Caco-2 (cell line): Measurements from ENCODE around the gene PPL. TPM values are rescaled to one million over a fixed set of nuclear protein-coding genes. Genes with fewer than 3 reads are reported as not detected.

Source experiments
- BruUV-seq: library from RNA; stranded (reverse); fragments of 400-500 nt; replicated peaks from 2 replicates; lab custom pipeline; 2021; lab: Mats Ljungman, UMichigan
- CTCF ChIA-PET: fragments of 300-600 bp; sonication (Branson Sonifier 250); formaldehyde crosslinking; loops from one replicate; lab custom pipeline; 2022; ENCODE audit warnings: antibody characterized with exemption; lab: Charles Lee
- POLR2A ChIA-PET: fragments of 300-600 bp; sonication (Branson Sonifier 250); formaldehyde crosslinking; loops from one replicate; lab custom pipeline; 2022; ENCODE audit warnings: antibody characterized with exemption; lab: Charles Lee
- DNase-seq, 2 experiments: peaks; one replicate each; pipeline versions ENCODE4 v3.0.0 to v3.0.0-alpha.2; 2020 to 2022
- H3K27me3 ChIP-seq: replicated peaks from 2 replicates; pipeline ENCODE4 v1.6.0; 2011; ENCODE audit warnings: low read length; ENCODE audit not compliant: control insufficient read depth, insufficient read depth
- H3K36me3 ChIP-seq: 2 replicates; pipeline ENCODE4 v1.5.1; 2011; ENCODE audit warnings: low read length; ENCODE audit not compliant: control insufficient read depth, insufficient read depth
- H3K4me1 ChIP-seq: fragments of 250-450 bp; sonication (Bioruptor Pico); 2 replicates; pipeline ENCODE4 v1.5.1; 2020; ENCODE audit warnings: mild to moderate bottlenecking
- H3K4me3 ChIP-seq: 2 replicates; pipeline ENCODE4 v1.5.1; 2011; ENCODE audit warnings: low read depth, mild to moderate bottlenecking, control low read depth, low read length
- H3K9me3 ChIP-seq: fragments of 250-450 bp; sonication (Bioruptor Pico); 2 replicates; pipeline ENCODE4 v1.5.1; 2020; ENCODE audit warnings: mild to moderate bottlenecking, moderate library complexity
- H3K27ac Mint-ChIP-seq: one replicate; pipeline ENCODE4 v1.8.0; 2022; ENCODE audit warnings: mixed read lengths; ENCODE audit not compliant: unreplicated experiment
- H3K27me3 Mint-ChIP-seq: one replicate; pipeline ENCODE4 v1.8.0; 2022; ENCODE audit warnings: mixed read lengths; ENCODE audit not compliant: insufficient read depth, unreplicated experiment
- H3K36me3 Mint-ChIP-seq: one replicate; pipeline ENCODE4 v1.8.0; 2022; ENCODE audit warnings: mild to moderate bottlenecking, mixed read lengths; ENCODE audit not compliant: insufficient read depth, unreplicated experiment
- H3K4me1 Mint-ChIP-seq: one replicate; pipeline ENCODE4 v1.8.0; 2022; ENCODE audit warnings: low read depth, mixed read lengths; ENCODE audit not compliant: unreplicated experiment
- H3K4me3 Mint-ChIP-seq: one replicate; pipeline ENCODE4 v1.8.0; 2022; ENCODE audit warnings: mild to moderate bottlenecking, moderate library complexity, mixed read lengths; ENCODE audit not compliant: unreplicated experiment
- H3K9me3 Mint-ChIP-seq: one replicate; pipeline ENCODE4 v1.8.0; 2022; ENCODE audit warnings: mixed read lengths; ENCODE audit not compliant: unreplicated experiment
- CTCF ChIP-seq, 2 experiments: fragments of 200-600 bp in 1 of 2; IDR thresholded peaks; 1 replicate in 1 of 2; 2 replicates in 1 of 2; pipeline versions ENCODE4 v1.5.1 to v1.8.0; 2011 to 2022; ENCODE audit warnings: antibody characterized with exemption in 1 of 2, control low read depth in 1 of 2, inconsistent platforms in 1 of 2, low read depth in 1 of 2, low read length in 1 of 2, mild to moderate bottlenecking in 1 of 2, moderate library complexity in 1 of 2; ENCODE audit not compliant: insufficient read depth in 1 of 2, severe bottlenecking in 1 of 2, unreplicated experiment in 1 of 2
- intact Hi-C: fragments of 100-400 bp; cut with micrococcal nuclease; formaldehyde crosslinking; loops from one replicate; pipeline ENCODE4 v1.10.0; 2022; ENCODE audit not compliant: unreplicated experiment
- total RNA-seq: library from RNA; stranded (reverse); gene quantifications from 2 replicates; pipeline ENCODE4 v1.2.3, GENCODE V29; 2022

Gene PPL
- total RNA-seq, 1 experiment from 2014 or later: 68.1 TPM

GRCh38 chr16:4949986-4950385, 13.0 kb upstream of the PPL start:
- POLR2A ChIA-PET: no interaction called here
- no peaks in the 10 kb centered on the region for H3K36me3 Mint-ChIP-seq
- no peak for DNase-seq
- BruUV-seq: no TSS peak
- no peak overlapping the region for H3K4me3 Mint-ChIP-seq
- peaks cover 37% of the 10 kb centered on the region for H3K4me1 ChIP-seq
- no peaks in the 10 kb centered on the region for H3K27me3 ChIP-seq
- H3K4me3 ChIP-seq: no peak overlapping the region
- TF ChIP-seq CTCF (IDR thresholded peaks at IDR 0.05; ENCODE audit: insufficient read depth in 1 of 2, low read depth in 1 of 2, low read length in 1 of 2, severe bottlenecking in 1 of 2, unreplicated experiment in 1 of 2): no peak
- intact Hi-C loops: loop anchor here (1.0 kb wide), 1 partner anchor 23 kb away; no protein-coding TSS in a partner anchor
- CTCF ChIA-PET: no interaction called here
- H3K9me3 ChIP-seq: no peaks in the 10 kb centered on the region
- H3K36me3 ChIP-seq: no peaks in the 10 kb centered on the region
- H3K27me3 Mint-ChIP-seq: no peaks in the 10 kb centered on the region
- no peaks in the 10 kb centered on the region for H3K9me3 Mint-ChIP-seq
- H3K27ac Mint-ChIP-seq: no peak overlapping the region
- H3K4me1 Mint-ChIP-seq: peaks cover 33% of the 10 kb centered on the region

GRCh38 chr16:4948903-4949766, 12.2 kb upstream of the PPL start:
- no peak for TF ChIP-seq CTCF (IDR thresholded peaks at IDR 0.05; ENCODE audit: insufficient read depth in 1 of 2, low read depth in 1 of 2, low read length in 1 of 2, severe bottlenecking in 1 of 2, unreplicated experiment in 1 of 2)
- CTCF ChIA-PET: interaction anchor here (1.9 kb wide), 1 partner anchor 13 kb away, joined by 12 read pairs; the partner anchor contains the start of gene PPL
- intact Hi-C loops: no loop called here
- BruUV-seq: no TSS peak
- Histone ChIP-seq H3K4me1 (peaks cover 46% of the 10 kb centered on the region), H3K36me3 (no peaks in the 10 kb centered on the region), H3K4me3 (no peak overlapping the region), H3K27me3 (no peaks in the 10 kb centered on the region), H3K9me3 (no peaks in the 10 kb centered on the region)
- H3K36me3 Mint-ChIP-seq: no peaks in the 10 kb centered on the region
- DNase-seq: no peak
- no peaks in the 10 kb centered on the region for H3K27me3 Mint-ChIP-seq
- POLR2A ChIA-PET: interaction anchor here (0.9 kb wide), 1 partner anchor 13 kb away, joined by 7 read pairs; no protein-coding TSS in a partner anchor
- H3K9me3 Mint-ChIP-seq: no peaks in the 10 kb centered on the region
- H3K27ac Mint-ChIP-seq: no peak overlapping the region
- peaks cover 39% of the 10 kb centered on the region for H3K4me1 Mint-ChIP-seq
- H3K4me3 Mint-ChIP-seq: no peak overlapping the region

GRCh38 chr16:4947722-4948503, 11.0 kb upstream of the PPL start:
- Histone ChIP-seq H3K4me3 (no peak overlapping the region), H3K27me3 (no peaks in the 10 kb centered on the region), H3K9me3 (no peaks in the 10 kb centered on the region), H3K4me1 (peaks cover 58% of the 10 kb centered on the region), H3K36me3 (no peaks in the 10 kb centered on the region)
- H3K4me3 Mint-ChIP-seq: peak overlapping the region; percentile 62
- H3K36me3 Mint-ChIP-seq: no peaks in the 10 kb centered on the region
- no peaks in the 10 kb centered on the region for H3K9me3 Mint-ChIP-seq
- ChIA-PET POLR2A (interaction anchor here (0.8 to 1.0 kb wide), 3 partner anchors 10 to 213 kb away, joined by 3 to 7 read pairs (median 7); partner anchors contain the start of genes ANKS3, DNAAF8 and SEC14L5), CTCF (interaction anchor here (0.7 to 1.9 kb wide), 2 partner anchors 12 to 114 kb away, joined by 3 to 12 read pairs; partner anchors contain the start of gene PPL)
- DNase-seq: peak; percentile 74 to 75
- peaks cover 39% of the 10 kb centered on the region for H3K4me1 Mint-ChIP-seq
- no peaks in the 10 kb centered on the region for H3K27me3 Mint-ChIP-seq
- peak overlapping the region; percentile 93 for H3K27ac Mint-ChIP-seq
- intact Hi-C loops: no loop called here
- BruUV-seq: no TSS peak
- no peak for TF ChIP-seq CTCF (IDR thresholded peaks at IDR 0.05; ENCODE audit: insufficient read depth in 1 of 2, low read depth in 1 of 2, low read length in 1 of 2, severe bottlenecking in 1 of 2, unreplicated experiment in 1 of 2)
